Astrocyte of the spinal cord (primary cell): ENCODE data around the gene LRRIQ3.
A peak's percentile ranks its signal among the peaks of the same experiment; 100 is the strongest.

Source experiments
- DNase-seq: peaks from one replicate; pipeline ENCODE4 v3.0.0; 2011; ENCODE audit warnings: low read depth, low spot score
- H3K4me3 ChIP-seq: 2 replicates; pipeline ENCODE4 v1.5.1; 2011; ENCODE audit warnings: low read depth, mild to moderate bottlenecking, low read length, moderate library complexity
- CTCF ChIP-seq: IDR thresholded peaks from 2 replicates; pipeline ENCODE4 v1.5.1; 2012; ENCODE audit warnings: low read depth, mild to moderate bottlenecking, low read length, inconsistent platforms
- in situ Hi-C: cut with HindIII; loops from 2 replicates; pipeline ENCODE4 v1.10.0; 2017; ENCODE audit warnings: low sequenced_read_pairs

LRRIQ3 gene

GRCh38 chr1:74005533-74005932, 192.4 kb downstream of the LRRIQ3 start:
- no peak for DNase-seq
- in situ Hi-C loops, result no loop called here
- TF ChIP-seq CTCF, result no peak
- H3K4me3 ChIP-seq, result no peak overlapping the region

- DNase-seq, result no peak
- in situ Hi-C loops, result no loop called here
- no peak for TF ChIP-seq CTCF
- H3K4me3 ChIP-seq, result no peak overlapping the region
These were observed 194.2 kb downstream of the LRRIQ3 start for GRCh38 chr1:74003806-74004205.

- in situ Hi-C loops, result no loop called here
- peak; percentile 48 for DNase-seq
- H3K4me3 ChIP-seq, result no peak overlapping the region
- peak; percentile 41 for TF ChIP-seq CTCF
These were observed 199.5 kb downstream of the LRRIQ3 start for GRCh38 chr1:73998348-73998959.

GRCh38 chr1:73980324-73981040, 217.5 kb downstream of the LRRIQ3 start:
- TF ChIP-seq CTCF, result no peak
- in situ Hi-C loops, result no loop called here
- no peak for DNase-seq
- H3K4me3 ChIP-seq, result no peak overlapping the region

- no peak overlapping the region for H3K4me3 ChIP-seq
- in situ Hi-C loops, result no loop called here
- no peak for TF ChIP-seq CTCF
- DNase-seq, result no peak
These were observed 218.3 kb downstream of the LRRIQ3 start for GRCh38 chr1:73979684-73980083.

GRCh38 chr1:73978964-73979363, 219.0 kb downstream of the LRRIQ3 start:
- no peak overlapping the region for H3K4me3 ChIP-seq
- in situ Hi-C loops, result no loop called here
- TF ChIP-seq CTCF, result no peak
- no peak for DNase-seq
